Mesenchymal stem cell (in vitro differentiated cells and primary cell): ENCODE measurements around the gene DAND5.
A peak's percentile ranks its signal among the peaks of the same experiment; 100 is the strongest.
"Not testable (repeated sequence)": the region's sequence is repeated elsewhere in the genome, so short reads cannot be mapped to it uniquely, and the experiment has no call there.

Experiments
- DNase-seq: peaks from one replicate; pipeline ENCODE4 v3.0.0-alpha.2; 2013
- H2AFZ ChIP-seq: one replicate; pipeline ENCODE4 v1.6.1; 2013; ENCODE audit warnings: low read depth, mild to moderate bottlenecking, control low read depth, inconsistent platforms, low read length, moderate library complexity
- H2AK5ac ChIP-seq: 2 replicates; pipeline ENCODE4 v1.6.1; 2013; ENCODE audit warnings: low read length, moderate library complexity, mild to moderate bottlenecking, inconsistent platforms; ENCODE audit not compliant: severe bottlenecking
- H2BK120ac ChIP-seq: one replicate; pipeline ENCODE4 v1.6.1; 2013; ENCODE audit warnings: low read depth, mild to moderate bottlenecking, inconsistent platforms, low read length, moderate library complexity
- H2BK12ac ChIP-seq, 2 experiments: one replicate each; pipeline ENCODE4 v1.6.1; 2013; ENCODE audit warnings: inconsistent platforms in 2 of 2, low read length in 2 of 2, mild to moderate bottlenecking in 2 of 2, moderate library complexity in 2 of 2, control low read depth in 1 of 2
- H2BK15ac ChIP-seq: one replicate; pipeline ENCODE4 v1.6.1; 2013; ENCODE audit warnings: mild to moderate bottlenecking, low read depth, inconsistent platforms; ENCODE audit not compliant: poor library complexity, severe bottlenecking
- H2BK5ac ChIP-seq: 2 replicates; pipeline ENCODE4 v1.6.1; 2013; ENCODE audit warnings: low read depth, mild to moderate bottlenecking, low read length, control low read depth, inconsistent platforms; ENCODE audit not compliant: poor library complexity, severe bottlenecking
- H3K14ac ChIP-seq, 2 experiments: one replicate each; pipeline ENCODE4 v1.6.1; 2013; ENCODE audit warnings: inconsistent platforms in 2 of 2, low read length in 2 of 2, control low read depth in 1 of 2, mild to moderate bottlenecking in 1 of 2, moderate library complexity in 1 of 2
- H3K18ac ChIP-seq, 2 experiments: one replicate each; pipeline ENCODE4 v1.6.1; 2013; ENCODE audit warnings: inconsistent platforms in 2 of 2, low read length in 2 of 2, control low read depth in 1 of 2, low read depth in 1 of 2, mild to moderate bottlenecking in 1 of 2
- H3K23ac ChIP-seq, 2 experiments: one replicate each; pipeline ENCODE4 v1.6.1; 2013; ENCODE audit warnings: inconsistent platforms in 2 of 2, low read length in 2 of 2, mild to moderate bottlenecking in 2 of 2, moderate library complexity in 2 of 2, control low read depth in 1 of 2
- H3K27ac ChIP-seq: 2 replicates; pipeline ENCODE4 v1.5.1; 2013; ENCODE audit warnings: mild to moderate bottlenecking, moderate library complexity, low read length, control low read depth, inconsistent platforms; ENCODE audit not compliant: poor library complexity, severe bottlenecking
- H3K27me3 ChIP-seq, 2 experiments: 2 replicates each; pipeline versions ENCODE4 v1.6.1 to v1.7.0; 2013; ENCODE audit warnings: low read length in 2 of 2, mild to moderate bottlenecking in 2 of 2, moderate library complexity in 2 of 2, control low read depth in 1 of 2, inconsistent platforms in 1 of 2; ENCODE audit not compliant: control insufficient read depth in 1 of 2, insufficient read depth in 1 of 2
- H3K36me3 ChIP-seq, 2 experiments: 2 replicates each; pipeline versions ENCODE4 v1.6.1 to v1.7.0; 2013; ENCODE audit warnings: low read length in 2 of 2, control low read depth in 1 of 2, inconsistent platforms in 1 of 2, low read depth in 1 of 2, mild to moderate bottlenecking in 1 of 2; ENCODE audit not compliant: insufficient read depth in 2 of 2, control insufficient read depth in 1 of 2
- H3K4ac ChIP-seq, 2 experiments: one replicate each; pipeline ENCODE4 v1.6.1; 2013; ENCODE audit warnings: inconsistent platforms in 2 of 2, low read length in 2 of 2, mild to moderate bottlenecking in 2 of 2, moderate library complexity in 2 of 2, control low read depth in 1 of 2, low read depth in 1 of 2
- H3K4me1 ChIP-seq: 2 replicates; pipeline ENCODE4 v1.6.1; 2013; ENCODE audit warnings: low read depth, low read length, control low read depth; ENCODE audit not compliant: control insufficient read depth, insufficient read depth
- H3K4me2 ChIP-seq: 2 replicates; pipeline ENCODE4 v1.6.1; 2013; ENCODE audit warnings: low read length, mild to moderate bottlenecking, inconsistent platforms; ENCODE audit not compliant: poor library complexity, severe bottlenecking
- H3K4me3 ChIP-seq, 2 experiments: 2 replicates each; pipeline versions ENCODE4 v1.5.1 to v1.7.0; 2013; ENCODE audit warnings: low read length in 2 of 2, mild to moderate bottlenecking in 2 of 2, control low read depth in 1 of 2, low read depth in 1 of 2; ENCODE audit not compliant: insufficient read depth in 1 of 2
- H3K79me1 ChIP-seq: replicated peaks from 2 replicates; pipeline ENCODE4 v1.6.1; 2013; ENCODE audit warnings: mild to moderate bottlenecking, control low read depth, low read length, inconsistent platforms; ENCODE audit not compliant: poor library complexity, severe bottlenecking
- H3K9ac ChIP-seq: 2 replicates; pipeline ENCODE4 v1.7.0; 2013; ENCODE audit warnings: mild to moderate bottlenecking, low read length, moderate library complexity
- H3K9me3 ChIP-seq: 2 replicates; pipeline ENCODE4 v1.7.0; 2013; ENCODE audit warnings: mild to moderate bottlenecking, low read length; ENCODE audit not compliant: control insufficient read depth
- H4K8ac ChIP-seq: one replicate; pipeline ENCODE4 v1.6.1; 2013; ENCODE audit warnings: inconsistent platforms, mild to moderate bottlenecking, low read length, moderate library complexity
- H4K91ac ChIP-seq: one replicate; pipeline ENCODE4 v1.6.1; 2013; ENCODE audit warnings: mild to moderate bottlenecking, low read length, inconsistent platforms
- WGBS: methylation state at CpG from one replicate; pipeline ENCODE4 v1.1.7; 2013; ENCODE audit warnings: mixed read lengths; 5-methylcytosine and 5-hydroxymethylcytosine counted together

DAND5 gene

GRCh38 chr19:12948612-12949362, 20.6 kb upstream of the DAND5 start:
- H3K9me3 ChIP-seq: no peaks in the 10 kb centered on the region
- H3K4me3 ChIP-seq: no peak overlapping the region
- H2BK12ac ChIP-seq: no peak overlapping the region
- no peak overlapping the region for H3K4ac ChIP-seq
- peaks cover 71 to 74% of the 10 kb centered on the region in 2 experiments for H3K36me3 ChIP-seq
- H3K9ac ChIP-seq: no peak overlapping the region
- no peak overlapping the region for H3K18ac ChIP-seq
- no peak overlapping the region for H3K27ac ChIP-seq
- H2AFZ ChIP-seq: no peak overlapping the region
- 96% methylated on average over 30 of the region's 30 CpGs for WGBS
- H3K14ac ChIP-seq: no peak overlapping the region
- no peak overlapping the region for H4K8ac ChIP-seq
- no peak overlapping the region for H2BK5ac ChIP-seq
- no peak overlapping the region for H2AK5ac ChIP-seq
- no peak for DNase-seq
- no peak overlapping the region for H3K23ac ChIP-seq
- H3K27me3 ChIP-seq: no peaks in the 10 kb centered on the region
- H3K4me2 ChIP-seq: no peak overlapping the region
- H4K91ac ChIP-seq: no peak overlapping the region
- no peak overlapping the region for H2BK15ac ChIP-seq
- H3K79me1 ChIP-seq: peaks cover 19% of the 10 kb centered on the region
- H2BK120ac ChIP-seq: no peak overlapping the region
- H3K4me1 ChIP-seq: peaks cover 13% of the 10 kb centered on the region

GRCh38 chr19:12949363-12950283, 19.8 kb upstream of the DAND5 start:
- Histone ChIP-seq H3K9me3 (no peaks in the 10 kb centered on the region), H3K9ac (no peak overlapping the region)
- WGBS: 95% methylated on average over 16 of the region's 16 CpGs

GRCh38 chr19:12952050-12952449, 17.3 kb upstream of the DAND5 start:
- not testable (repeated sequence) for H3K27ac ChIP-seq, H2AFZ ChIP-seq, H2BK5ac ChIP-seq, H2BK15ac ChIP-seq, H3K27me3 ChIP-seq, H3K14ac ChIP-seq, H2AK5ac ChIP-seq, H3K4me3 ChIP-seq, H3K18ac ChIP-seq, H2BK12ac ChIP-seq, DNase-seq, H3K4me2 ChIP-seq, H3K9me3 ChIP-seq, H3K4ac ChIP-seq, H4K91ac ChIP-seq, H4K8ac ChIP-seq, H3K23ac ChIP-seq, H2BK120ac ChIP-seq
- H3K79me1 ChIP-seq: peaks cover 19% of the 10 kb centered on the region
- 99% methylated on average over 6 of the region's 6 CpGs for WGBS
- H3K36me3 ChIP-seq: peaks cover 66 to 76% of the 10 kb centered on the region in 2 experiments
- H3K9ac ChIP-seq: peak overlapping the region; percentile 80
- H3K4me1 ChIP-seq: peaks cover 17% of the 10 kb centered on the region

More at GRCh38 chr19:12949363-12950283, 19.8 kb upstream of the DAND5 start:
- H4K91ac ChIP-seq: no peak overlapping the region
- no peak overlapping the region for H2BK12ac ChIP-seq
- no peak overlapping the region for H3K14ac ChIP-seq
- no peak overlapping the region for H2AK5ac ChIP-seq
- H3K36me3 ChIP-seq: peaks cover 71 to 75% of the 10 kb centered on the region in 2 experiments
- H3K79me1 ChIP-seq: peaks cover 19% of the 10 kb centered on the region
- no peak overlapping the region for H3K27ac ChIP-seq
- peaks cover 13% of the 10 kb centered on the region for H3K4me1 ChIP-seq
- no peak overlapping the region for H3K4me2 ChIP-seq
- H2BK5ac ChIP-seq: no peak overlapping the region
- no peak overlapping the region for H3K4me3 ChIP-seq
- no peak overlapping the region for H2BK15ac ChIP-seq
- no peaks in the 10 kb centered on the region for H3K27me3 ChIP-seq
- DNase-seq: no peak
- no peak overlapping the region for H3K23ac ChIP-seq
- no peak overlapping the region for H4K8ac ChIP-seq
- H2BK120ac ChIP-seq: no peak overlapping the region
- H2AFZ ChIP-seq: no peak overlapping the region
- H3K4ac ChIP-seq: no peak overlapping the region
- no peak overlapping the region for H3K18ac ChIP-seq
